ENCODE results near the gene AVP. TPM values are rescaled to one million over a fixed set of nuclear protein-coding genes. Genes with fewer than 3 reads are reported as not detected.
A peak's percentile ranks its signal among the peaks of the same experiment; 100 is the strongest.

The AVP gene
- total and polyA plus RNA-seq, 2 of the 13 experiments (the other 11 are each of a cell fraction or from before 2014, with no cell fraction given), result 0.12 TPM; not detected in 1

- 0 out of 2 replicates have a peak, but pooled peaks have one; percentile 27 for TF ChIP-seq ZNF543 (CRISPR knock-in tag; IDR thresholded peaks at IDR 0.05)
- TF ChIP-seq ARHGAP35 (CRISPR knock-in tag; IDR thresholded peaks at IDR 0.05; ENCODE audit: borderline replicate concordance), result no peak
- no peak for TF ChIP-seq SMYD3 (CRISPR knock-in tag; IDR thresholded peaks at IDR 0.05)
- TF ChIP-seq FLYWCH1 (CRISPR knock-in tag; IDR thresholded peaks at IDR 0.05), result no peak
- no peak for TF ChIP-seq KLF12 (CRISPR knock-in tag; IDR thresholded peaks at IDR 0.05; ENCODE audit: borderline replicate concordance)
- 0 out of 2 replicates have a peak, but pooled peaks have one; percentile 10 for TF ChIP-seq FOXC1 (CRISPR knock-in tag; IDR thresholded peaks at IDR 0.05; ENCODE audit: borderline replicate concordance)
- no peak for TF ChIP-seq NAIF1 (CRISPR knock-in tag; IDR thresholded peaks at IDR 0.05; ENCODE audit: borderline replicate concordance)
- no peak for TF ChIP-seq TRIM22 (IDR thresholded peaks at IDR 0.05)
- 0 out of 2 replicates have a peak, but pooled peaks have one; percentile 51 for TF ChIP-seq ZNF619 (CRISPR knock-in tag; IDR thresholded peaks at IDR 0.05)
- TF ChIP-seq ZNF704 (CRISPR knock-in tag; IDR thresholded peaks at IDR 0.05; ENCODE audit: borderline replicate concordance), result no peak
- 0 out of 2 replicates have a peak, but pooled peaks have one; percentile 49 for TF ChIP-seq RBAK (CRISPR knock-in tag; IDR thresholded peaks at IDR 0.05)
- TF ChIP-seq ZFY (CRISPR knock-in tag; IDR thresholded peaks at IDR 0.05), result peak; percentile 59; the same call in 1 of the 2 replicates
- TF ChIP-seq ATF7 (IDR thresholded peaks at IDR 0.05), result no peak
- no peak for TF ChIP-seq ATF7 (CRISPR knock-in tag; IDR thresholded peaks at IDR 0.05)
- TF ChIP-seq ZNF138 (CRISPR knock-in tag; IDR thresholded peaks at IDR 0.05; ENCODE audit: low read depth), result no peak
- TF ChIP-seq NCOA5 (CRISPR knock-in tag; IDR thresholded peaks at IDR 0.05), result no peak
- TF ChIP-seq ZEB1 (IDR thresholded peaks at IDR 0.05; ENCODE audit: insufficient replicate concordance, low read depth), result no peak
- no peak for TF ChIP-seq ZNF362 (CRISPR knock-in tag; IDR thresholded peaks at IDR 0.05; ENCODE audit: borderline replicate concordance)
- no peak for TF ChIP-seq LCORL (IDR thresholded peaks at IDR 0.05)
- TF ChIP-seq LCORL (CRISPR knock-in tag; IDR thresholded peaks at IDR 0.05), result no peak
- no peak for TF ChIP-seq ZNF549 (CRISPR knock-in tag; IDR thresholded peaks at IDR 0.05)
Measured at GRCh38 chr20:3102575-3103368, 18.2 kb upstream of the AVP start (continued).

Data from HepG2 (cell line).